ENCODE measurements around the gene CCDC91.
"Not testable (repeated sequence)": the region's sequence is repeated elsewhere in the genome, so short reads cannot be mapped to it uniquely, and the experiment has no call there.

Gene CCDC91

GRCh38 chr12:28242129-28242495 lies 51.9 kb downstream of the CCDC91 start:
- H3K27ac ChIP-seq (ENCODE audit: low read depth, low read length): no peak overlapping the region
- H3K36me3 ChIP-seq (ENCODE audit: control insufficient read depth, insufficient read depth, low read length): no peaks in the 10 kb centered on the region
- H3K27me3 ChIP-seq (ENCODE audit: control insufficient read depth, insufficient read depth, low read length): no peaks in the 10 kb centered on the region
- H3K4me1 ChIP-seq (ENCODE audit: control insufficient read depth, insufficient read depth, low read length): no peaks in the 10 kb centered on the region
- no peak overlapping the region for H3K9ac ChIP-seq (ENCODE audit: low read length)
- no peak overlapping the region for H3K4me3 ChIP-seq (ENCODE audit: low read length)

- Histone ChIP-seq H3K27me3 (ENCODE audit: control insufficient read depth, insufficient read depth, low read length) (no peaks in the 10 kb centered on the region), H3K4me1 (ENCODE audit: control insufficient read depth, insufficient read depth, low read length) (no peaks in the 10 kb centered on the region), H3K9ac (ENCODE audit: low read length) (no peak overlapping the region), H3K4me3 (ENCODE audit: low read length) (no peak overlapping the region), H3K27ac (ENCODE audit: low read depth, low read length) (no peak overlapping the region), H3K36me3 (ENCODE audit: control insufficient read depth, insufficient read depth, low read length) (no peaks in the 10 kb centered on the region)
These were observed 52.4 kb downstream of the CCDC91 start for GRCh38 chr12:28242496-28243309.

GRCh38 chr12:28243310-28243633 lies 53.0 kb downstream of the CCDC91 start:
- H3K9ac ChIP-seq (ENCODE audit: low read length): no peak overlapping the region
- H3K27me3 ChIP-seq (ENCODE audit: control insufficient read depth, insufficient read depth, low read length): no peaks in the 10 kb centered on the region
- no peaks in the 10 kb centered on the region for H3K4me1 ChIP-seq (ENCODE audit: control insufficient read depth, insufficient read depth, low read length)
- no peak overlapping the region for H3K4me3 ChIP-seq (ENCODE audit: low read length)
- no peak overlapping the region for H3K27ac ChIP-seq (ENCODE audit: low read depth, low read length)
- no peaks in the 10 kb centered on the region for H3K36me3 ChIP-seq (ENCODE audit: control insufficient read depth, insufficient read depth, low read length)

- no peaks in the 10 kb centered on the region for H3K4me1 ChIP-seq (ENCODE audit: control insufficient read depth, insufficient read depth, low read length)
- no peak overlapping the region for H3K27ac ChIP-seq (ENCODE audit: low read depth, low read length)
These were observed 57.5 kb downstream of the CCDC91 start for GRCh38 chr12:28247806-28248205.

GRCh38 chr12:28248555-28249145 lies 58.4 kb downstream of the CCDC91 start:
- no peaks in the 10 kb centered on the region for H3K4me1 ChIP-seq (ENCODE audit: control insufficient read depth, insufficient read depth, low read length)
- no peak overlapping the region for H3K4me3 ChIP-seq (ENCODE audit: low read length)
- H3K27me3 ChIP-seq (ENCODE audit: control insufficient read depth, insufficient read depth, low read length): no peaks in the 10 kb centered on the region
- no peak overlapping the region for H3K27ac ChIP-seq (ENCODE audit: low read depth, low read length)
- H3K36me3 ChIP-seq (ENCODE audit: control insufficient read depth, insufficient read depth, low read length): no peaks in the 10 kb centered on the region
- no peak overlapping the region for H3K9ac ChIP-seq (ENCODE audit: low read length)

More at GRCh38 chr12:28247806-28248205, 57.5 kb downstream of the CCDC91 start:
- no peak overlapping the region for H3K9ac ChIP-seq (ENCODE audit: low read length)
- no peak overlapping the region for H3K4me3 ChIP-seq (ENCODE audit: low read length)
- no peaks in the 10 kb centered on the region for H3K27me3 ChIP-seq (ENCODE audit: control insufficient read depth, insufficient read depth, low read length)
- H3K36me3 ChIP-seq (ENCODE audit: control insufficient read depth, insufficient read depth, low read length): no peaks in the 10 kb centered on the region

- Histone ChIP-seq H3K27me3 (ENCODE audit: control insufficient read depth, insufficient read depth, low read length) (no peaks in the 10 kb centered on the region), H3K36me3 (ENCODE audit: control insufficient read depth, insufficient read depth, low read length) (no peaks in the 10 kb centered on the region), H3K4me3 (ENCODE audit: low read length) (no peak overlapping the region), H3K4me1 (ENCODE audit: control insufficient read depth, insufficient read depth, low read length) (no peaks in the 10 kb centered on the region), H3K27ac (ENCODE audit: low read depth, low read length) (no peak overlapping the region), H3K9ac (ENCODE audit: low read length) (no peak overlapping the region)
These were observed 62.9 kb downstream of the CCDC91 start for GRCh38 chr12:28253161-28253641.

GRCh38 chr12:28257411-28257810 lies 67.2 kb downstream of the CCDC91 start:
- no peak overlapping the region for H3K9ac ChIP-seq (ENCODE audit: low read length)

GRCh38 chr12:28258998-28259397 lies 68.7 kb downstream of the CCDC91 start:
- Histone ChIP-seq H3K27me3 (ENCODE audit: control insufficient read depth, insufficient read depth, low read length) (no peaks in the 10 kb centered on the region), H3K9ac (ENCODE audit: low read length) (no peak overlapping the region), H3K27ac (ENCODE audit: low read depth, low read length) (no peak overlapping the region), H3K4me1 (ENCODE audit: control insufficient read depth, insufficient read depth, low read length) (no peaks in the 10 kb centered on the region), H3K4me3 (ENCODE audit: low read length) (no peak overlapping the region), H3K36me3 (ENCODE audit: control insufficient read depth, insufficient read depth, low read length) (no peaks in the 10 kb centered on the region)

More at GRCh38 chr12:28257411-28257810, 67.2 kb downstream of the CCDC91 start:
- Histone ChIP-seq H3K27ac (ENCODE audit: low read depth, low read length) (no peak overlapping the region), H3K36me3 (ENCODE audit: control insufficient read depth, insufficient read depth, low read length) (no peaks in the 10 kb centered on the region), H3K4me1 (ENCODE audit: control insufficient read depth, insufficient read depth, low read length) (no peaks in the 10 kb centered on the region), H3K27me3 (ENCODE audit: control insufficient read depth, insufficient read depth, low read length) (no peaks in the 10 kb centered on the region), H3K4me3 (ENCODE audit: low read length) (no peak overlapping the region)

- H3K36me3 ChIP-seq (ENCODE audit: control insufficient read depth, insufficient read depth, low read length): no peaks in the 10 kb centered on the region
- H3K27me3 ChIP-seq (ENCODE audit: control insufficient read depth, insufficient read depth, low read length): no peaks in the 10 kb centered on the region
- H3K4me1 ChIP-seq (ENCODE audit: control insufficient read depth, insufficient read depth, low read length): no peaks in the 10 kb centered on the region
- H3K27ac ChIP-seq (ENCODE audit: low read depth, low read length): no peak overlapping the region
- H3K9ac ChIP-seq (ENCODE audit: low read length): no peak overlapping the region
- H3K4me3 ChIP-seq (ENCODE audit: low read length): no peak overlapping the region
These were observed 75.3 kb downstream of the CCDC91 start for GRCh38 chr12:28265435-28266042.

GRCh38 chr12:28267920-28268607 lies 77.8 kb downstream of the CCDC91 start:
- not testable (repeated sequence) for H3K4me1 ChIP-seq (ENCODE audit: control insufficient read depth, insufficient read depth, low read length); H3K36me3 ChIP-seq (ENCODE audit: control insufficient read depth, insufficient read depth, low read length); H3K9ac ChIP-seq (ENCODE audit: low read length); H3K27ac ChIP-seq (ENCODE audit: low read depth, low read length); H3K4me3 ChIP-seq (ENCODE audit: low read length); H3K27me3 ChIP-seq (ENCODE audit: control insufficient read depth, insufficient read depth, low read length)

- Histone ChIP-seq H3K27me3 (ENCODE audit: control insufficient read depth, insufficient read depth, low read length) (no peaks in the 10 kb centered on the region), H3K36me3 (ENCODE audit: control insufficient read depth, insufficient read depth, low read length) (peaks cover 3% of the 10 kb centered on the region), H3K4me3 (ENCODE audit: low read length) (no peak overlapping the region), H3K4me1 (ENCODE audit: control insufficient read depth, insufficient read depth, low read length) (no peaks in the 10 kb centered on the region), H3K27ac (ENCODE audit: low read depth, low read length) (no peak overlapping the region), H3K9ac (ENCODE audit: low read length) (no peak overlapping the region)
These were observed 78.5 kb downstream of the CCDC91 start for GRCh38 chr12:28268608-28269229.

- H3K9ac ChIP-seq (ENCODE audit: low read length): no peak overlapping the region
- H3K27me3 ChIP-seq (ENCODE audit: control insufficient read depth, insufficient read depth, low read length): no peaks in the 10 kb centered on the region
- no peaks in the 10 kb centered on the region for H3K4me1 ChIP-seq (ENCODE audit: control insufficient read depth, insufficient read depth, low read length)
- H3K27ac ChIP-seq (ENCODE audit: low read depth, low read length): no peak overlapping the region
- H3K4me3 ChIP-seq (ENCODE audit: low read length): no peak overlapping the region
- peaks cover 3% of the 10 kb centered on the region for H3K36me3 ChIP-seq (ENCODE audit: control insufficient read depth, insufficient read depth, low read length)
These were observed 79.6 kb downstream of the CCDC91 start for GRCh38 chr12:28269851-28270250.

Measured in rectal smooth muscle tissue (tissue), 1 donor.